Natural killer cell treated with Interleukin-12 subunit alpha and Interleukin-12 subunit beta and Interleukin-15 and Interleukin-18, amount 100 ng/mL, for 72 hours (primary cell): ENCODE data around the gene LSM7. TPM values are rescaled to one million over a fixed set of nuclear protein-coding genes. Genes with fewer than 3 reads are reported as not detected.

Experiments
- ATAC-seq, 2 donors: fragments of 150-1000 bp; cut with Tn5 transposase in 1 of 2; sonication (Bioruptor Pico), chemical (Tn5 transposase) in 1 of 2; 2 replicates each; pipeline ENCODE4 v1.10.0; 2021
- DNase-seq: peaks from one replicate; pipeline ENCODE4 v3.0.0; 2022; ENCODE audit warnings: low spot score
- H3K27ac Mint-ChIP-seq, 2 donors: 1 replicate in 1 of 2; 2 replicates in 1 of 2; pipeline ENCODE4 v1.8.0; 2022; ENCODE audit warnings: mixed read lengths in 2 of 2, mild to moderate bottlenecking in 1 of 2, moderate library complexity in 1 of 2
- H3K27me3 Mint-ChIP-seq, 2 donors: 1 replicate in 1 of 2; 2 replicates in 1 of 2; pipeline ENCODE4 v1.8.0; 2022; ENCODE audit warnings: mixed read lengths in 2 of 2
- H3K36me3 Mint-ChIP-seq: one replicate; pipeline ENCODE4 v1.8.0; 2022; ENCODE audit warnings: mixed read lengths
- H3K4me1 Mint-ChIP-seq, 2 donors: 1 replicate in 1 of 2; 2 replicates in 1 of 2; pipeline ENCODE4 v1.8.0; 2022; ENCODE audit warnings: low read depth in 2 of 2, mixed read lengths in 2 of 2, mild to moderate bottlenecking in 1 of 2
- H3K4me3 Mint-ChIP-seq: one replicate; pipeline ENCODE4 v1.8.0; 2022; ENCODE audit warnings: mixed read lengths
- H3K9me3 Mint-ChIP-seq: 2 replicates; pipeline ENCODE4 v1.8.0; 2022; ENCODE audit warnings: mixed read lengths
- total RNA-seq, 2 donors: library from RNA; stranded (reverse); gene quantifications; one replicate each; pipeline ENCODE4 v1.2.3, GENCODE V29; 2022

LSM7 gene
- total RNA-seq, 2 donors from 2014 or later, result 111 to 154 TPM

DNA sequence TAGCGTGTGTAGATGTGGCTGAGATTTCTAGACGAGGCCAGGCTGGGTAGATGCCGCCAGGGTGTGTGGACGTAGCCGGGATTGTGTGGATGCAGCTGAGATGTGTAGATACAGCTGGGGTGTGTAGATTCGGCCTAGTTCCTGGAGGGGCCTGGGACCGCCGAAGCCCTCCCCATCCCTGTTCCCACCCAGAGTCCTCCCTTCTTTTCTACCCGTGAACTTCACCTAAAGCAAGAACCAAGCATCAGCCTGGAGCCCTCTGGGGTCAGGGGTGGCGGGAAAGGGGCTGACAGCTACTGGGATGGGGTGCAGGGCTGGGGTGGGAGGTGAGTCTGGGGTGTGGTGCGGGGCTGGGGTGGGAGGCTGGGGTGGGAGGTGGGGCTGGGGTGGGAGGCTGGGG, 32.4 kb upstream of the LSM7 start:
- no peak overlapping the region for H3K27ac Mint-ChIP-seq
- no peak for DNase-seq
- H3K4me3 Mint-ChIP-seq, result no peak overlapping the region
- peaks cover 10 to 12% of the 10 kb centered on the region in 2 donors for H3K27me3 Mint-ChIP-seq
- peaks cover 0 to 3% of the 10 kb centered on the region in 2 donors for H3K4me1 Mint-ChIP-seq
- H3K9me3 Mint-ChIP-seq, result no peaks in the 10 kb centered on the region
- no peak for ATAC-seq
- H3K36me3 Mint-ChIP-seq, result no peaks in the 10 kb centered on the region

- Mint-ChIP-seq H3K4me3 (no peak within 1 kb of the TSS), H3K27ac (no peak within 1 kb of the TSS), H3K9me3 (no peaks in the 10 kb centered on the region), H3K4me1 (peaks cover 0 to 3% of the 10 kb centered on the region in 2 donors), H3K27me3 (peaks cover 8 to 9% of the 10 kb centered on the region in 2 donors), H3K36me3 (no peaks in the 10 kb centered on the region)
- DNase-seq (no peak), ATAC-seq (peak in 1 of 2 donors; percentile 61)
These were observed 31.8 kb upstream of the LSM7 start, which contains the start of gene TMPRSS9 for GRCh38 chr19:2359992-2360685. Gene TMPRSS9 (plus strand): TSS chr19:2360265. CDS start chr19:2389786, 29,521 bp downstream.

DNA sequence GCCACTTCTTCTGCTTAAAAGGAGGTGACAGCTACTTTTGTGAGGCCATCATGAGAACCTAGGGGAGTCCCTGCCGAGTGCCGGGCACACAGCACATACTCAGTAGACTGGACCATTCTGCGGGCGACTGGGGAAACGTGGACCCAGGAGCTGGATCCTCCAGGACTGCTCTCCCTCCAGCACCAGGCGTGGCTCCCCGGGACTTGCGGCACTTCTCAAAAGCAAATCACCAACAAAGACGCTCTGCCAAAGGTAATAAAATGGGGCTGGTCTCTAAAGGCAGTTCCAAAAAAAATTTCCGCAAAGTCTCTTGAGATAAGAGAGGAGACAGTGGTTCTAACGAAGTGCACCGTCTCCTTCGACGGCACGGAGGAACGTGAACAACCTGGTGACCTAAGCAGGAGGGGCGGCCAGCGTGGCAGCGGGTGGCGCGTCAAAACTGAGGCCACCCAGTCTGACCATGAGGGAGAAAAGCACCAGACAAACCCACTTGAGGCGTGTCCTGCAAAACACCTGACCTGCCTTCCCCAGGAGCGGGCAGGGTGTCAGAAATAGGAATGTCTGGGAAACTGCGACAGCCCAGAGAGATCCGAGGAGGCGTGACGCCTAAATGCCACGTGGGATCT, 30.3 kb upstream of the LSM7 start:
- Mint-ChIP-seq H3K27me3 (peaks cover 5 to 6% of the 10 kb centered on the region in 2 donors), H3K4me3 (no peak overlapping the region), H3K4me1 (peaks cover 0 to 3% of the 10 kb centered on the region in 2 donors), H3K27ac (no peak overlapping the region), H3K9me3 (no peaks in the 10 kb centered on the region), H3K36me3 (no peaks in the 10 kb centered on the region)
- ATAC-seq, result no peak
- no peak for DNase-seq

DNA sequence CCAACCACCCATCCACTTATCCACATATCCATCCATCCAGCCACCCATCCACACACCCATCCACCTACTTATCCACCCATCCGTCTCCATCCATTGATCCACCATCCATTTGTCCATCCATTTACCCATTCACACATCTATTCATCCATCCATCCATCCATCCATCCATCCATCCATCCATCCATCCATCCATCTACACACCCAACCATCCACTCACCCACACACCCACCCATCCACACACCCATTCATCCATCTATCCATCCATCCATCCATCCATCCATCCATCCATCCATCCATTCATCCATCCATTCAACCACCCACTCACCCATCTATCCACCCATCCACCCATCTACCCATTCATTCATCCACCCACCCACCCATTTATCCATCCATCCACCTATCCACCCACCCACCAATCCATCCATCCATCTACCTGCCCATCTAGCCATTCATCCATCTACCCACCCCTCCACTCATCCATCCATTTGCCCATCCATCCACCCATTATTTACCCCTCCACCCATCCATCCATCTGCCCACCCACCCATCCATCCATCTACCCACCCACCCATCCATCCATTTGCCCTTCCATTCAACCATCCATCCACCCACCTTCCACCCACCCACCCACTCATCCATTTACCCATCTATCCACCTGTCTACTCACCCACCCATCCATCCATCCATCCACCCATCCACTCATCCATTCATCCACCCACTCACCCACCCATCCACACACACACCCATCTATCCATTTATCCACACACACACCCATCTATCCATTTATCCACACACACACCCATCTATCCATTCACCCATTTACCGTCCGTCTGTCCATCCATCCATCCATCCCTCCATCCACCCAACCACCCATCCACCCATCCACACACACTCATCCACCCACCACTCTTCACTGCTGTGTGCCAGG, 29.2 kb upstream of the LSM7 start:
- no peak for DNase-seq
- H3K9me3 Mint-ChIP-seq, result no peaks in the 10 kb centered on the region
- no peaks in the 10 kb centered on the region for H3K36me3 Mint-ChIP-seq
- no peak overlapping the region for H3K27ac Mint-ChIP-seq
- no peak for ATAC-seq
- H3K4me1 Mint-ChIP-seq, result peaks cover 0 to 3% of the 10 kb centered on the region in 2 donors
- H3K27me3 Mint-ChIP-seq, result peaks cover 5 to 6% of the 10 kb centered on the region in 2 donors
- H3K4me3 Mint-ChIP-seq, result no peak overlapping the region

DNA sequence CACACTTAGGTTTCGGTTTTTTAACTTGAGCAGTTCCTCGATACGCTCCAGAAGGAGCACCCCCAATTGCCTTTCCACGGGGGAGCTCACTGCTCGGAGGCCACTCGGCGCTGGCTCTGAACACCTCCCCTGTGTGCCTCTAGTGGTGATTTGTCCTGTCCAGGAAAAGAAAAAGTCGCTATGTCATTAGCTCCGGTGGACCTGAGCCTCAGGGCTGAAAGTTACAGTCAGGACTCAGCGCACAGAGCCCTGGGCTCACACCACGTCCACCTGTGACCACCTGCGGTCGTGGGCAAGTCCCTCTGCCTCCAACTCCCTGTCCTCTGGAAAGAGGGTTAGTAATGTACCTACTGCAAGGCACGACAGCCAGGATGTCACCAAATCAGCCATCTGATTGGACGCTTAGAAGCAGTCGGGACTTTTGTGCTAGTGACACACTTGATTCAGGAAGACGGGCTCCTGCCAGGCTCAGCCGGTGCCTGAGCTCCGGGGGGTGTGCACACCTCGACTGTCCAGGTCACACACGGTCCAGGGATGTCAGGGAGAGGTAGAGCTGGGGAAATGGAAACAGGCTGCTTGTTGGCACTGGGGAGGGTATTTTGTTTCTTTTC, 27.8 kb upstream of the LSM7 start:
- Mint-ChIP-seq H3K4me1 (peaks cover 0 to 3% of the 10 kb centered on the region in 2 donors), H3K36me3 (no peaks in the 10 kb centered on the region), H3K27me3 (peaks cover 5 to 6% of the 10 kb centered on the region in 2 donors), H3K4me3 (no peak overlapping the region), H3K9me3 (no peaks in the 10 kb centered on the region), H3K27ac (no peak overlapping the region)
- DNase-seq (no peak), ATAC-seq (no peak)

DNA sequence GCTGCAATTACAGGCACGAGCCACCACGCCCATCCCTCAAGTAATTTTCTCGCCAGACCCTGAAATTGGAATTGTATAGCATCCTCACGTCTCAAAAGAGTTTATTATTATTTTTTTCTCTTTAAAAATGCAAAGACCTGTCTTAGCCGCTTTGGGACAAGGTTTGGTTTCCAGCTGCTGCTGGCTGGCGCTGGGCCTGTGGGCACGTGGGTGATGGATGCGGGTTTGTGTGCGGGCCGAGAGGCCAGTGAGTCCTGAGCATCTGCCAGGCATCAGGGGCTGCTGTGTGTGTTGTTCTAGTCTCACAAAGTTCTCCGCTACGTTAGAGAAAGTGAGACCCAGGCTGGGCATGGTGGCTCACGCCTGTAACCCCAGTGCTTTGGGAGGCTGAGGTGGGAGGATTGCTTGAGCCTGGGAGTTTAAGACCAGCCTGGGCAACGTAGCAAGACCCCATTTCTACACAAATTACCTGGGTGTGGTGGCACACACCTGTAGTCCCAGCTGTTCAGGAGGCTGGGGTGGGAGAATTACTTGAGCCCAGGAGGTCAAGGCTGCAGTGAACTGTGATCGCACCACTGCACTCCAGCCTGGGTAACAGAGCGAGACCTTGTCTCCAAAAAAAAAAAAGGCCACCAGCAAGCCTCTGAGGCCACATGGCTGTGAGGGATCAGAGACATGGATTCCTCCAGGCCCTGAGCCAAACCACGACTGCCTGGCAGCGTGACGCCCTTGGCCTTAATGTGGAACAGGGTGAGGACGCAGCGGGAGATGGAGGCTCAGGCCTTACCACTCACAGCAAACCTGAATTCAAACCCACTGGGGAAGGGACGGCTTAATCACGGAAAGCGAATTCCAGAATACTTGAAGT, 27.0 kb upstream of the LSM7 start:
- Mint-ChIP-seq H3K36me3 (no peaks in the 10 kb centered on the region), H3K4me3 (no peak overlapping the region), H3K27me3 (peaks cover under 1% of the 10 kb centered on the region in 2 donors), H3K4me1 (peaks cover 0 to 3% of the 10 kb centered on the region in 2 donors), H3K27ac (no peak overlapping the region), H3K9me3 (no peaks in the 10 kb centered on the region)
- ATAC-seq, result no peak
- DNase-seq, result no peak

DNA sequence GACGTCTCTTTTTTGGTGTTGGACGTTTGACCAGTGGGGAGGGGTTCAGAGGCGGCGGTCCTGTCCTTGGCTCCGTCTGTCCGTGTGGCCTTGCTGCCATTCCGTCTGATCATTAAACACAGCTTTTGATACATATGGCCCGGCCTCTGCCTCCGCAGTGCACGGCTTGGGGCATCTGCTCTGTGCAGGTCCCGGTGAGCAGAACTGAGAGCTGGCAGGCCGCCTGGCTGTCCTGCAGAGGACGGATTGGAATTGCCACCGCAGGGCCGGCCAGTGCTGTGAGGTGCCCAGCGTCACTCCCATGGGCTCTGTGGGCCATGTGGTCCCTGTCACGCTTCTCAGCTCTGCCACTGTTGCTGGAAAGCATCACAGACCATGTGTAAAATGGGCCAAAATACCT, 26.3 kb upstream of the LSM7 start:
- DNase-seq, result no peak
- ATAC-seq, result no peak
- peaks cover 0 to 3% of the 10 kb centered on the region in 2 donors for H3K4me1 Mint-ChIP-seq
- no peak overlapping the region for H3K4me3 Mint-ChIP-seq
- no peaks in the 10 kb centered on the region for H3K27me3 Mint-ChIP-seq
- no peaks in the 10 kb centered on the region for H3K36me3 Mint-ChIP-seq
- H3K27ac Mint-ChIP-seq, result no peak overlapping the region
- H3K9me3 Mint-ChIP-seq, result no peaks in the 10 kb centered on the region

- Mint-ChIP-seq H3K36me3 (no peaks in the 10 kb centered on the region), H3K4me3 (no peak overlapping the region), H3K9me3 (no peaks in the 10 kb centered on the region), H3K4me1 (peaks cover 0 to 3% of the 10 kb centered on the region in 2 donors), H3K27ac (no peak overlapping the region), H3K27me3 (no peaks in the 10 kb centered on the region)
- no peak for DNase-seq
- ATAC-seq, result no peak
These were observed 25.7 kb upstream of the LSM7 start for GRCh38 chr19:2353887-2354592.

DNA sequence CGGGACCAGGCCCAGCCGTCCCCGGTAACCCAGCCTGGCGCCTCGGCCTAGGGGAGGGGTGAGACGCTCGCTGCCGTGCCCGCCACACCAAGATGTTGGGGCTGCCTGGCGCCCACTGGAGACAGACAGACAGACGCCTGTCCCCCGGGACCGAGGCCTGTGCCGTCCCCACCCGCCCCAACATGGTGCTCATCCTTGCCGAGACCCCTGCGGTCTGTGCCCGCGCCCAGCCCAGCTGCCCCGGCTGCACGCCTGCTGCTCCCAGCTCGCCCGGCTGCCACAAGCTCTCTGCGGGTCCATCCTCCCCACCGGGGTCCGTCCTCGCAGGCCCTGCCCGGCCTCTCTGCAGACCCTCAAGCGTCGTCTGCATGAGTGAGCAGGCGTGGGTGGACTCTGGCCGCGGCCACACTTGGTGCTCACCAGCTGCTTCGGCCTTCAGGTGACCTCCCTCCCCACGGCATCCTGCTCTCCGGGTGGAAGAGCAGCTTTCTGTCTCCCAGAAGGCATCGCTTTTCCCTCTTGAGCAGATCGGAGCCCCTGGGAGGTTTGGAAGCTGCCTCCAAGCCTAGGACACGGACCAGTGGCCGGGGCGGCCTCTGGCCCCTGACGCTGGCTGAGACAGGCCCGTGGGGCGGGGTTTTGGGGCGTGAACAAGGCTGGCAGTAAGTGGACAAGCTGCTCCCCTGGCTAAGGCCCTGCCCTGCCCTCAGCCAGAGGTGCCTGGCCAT, 24.9 kb upstream of the LSM7 start:
- no peak overlapping the region for H3K4me3 Mint-ChIP-seq
- no peak overlapping the region for H3K27ac Mint-ChIP-seq
- peaks cover 0 to 3% of the 10 kb centered on the region in 2 donors for H3K4me1 Mint-ChIP-seq
- H3K36me3 Mint-ChIP-seq, result no peaks in the 10 kb centered on the region
- no peaks in the 10 kb centered on the region for H3K27me3 Mint-ChIP-seq
- ATAC-seq, result peak in 1 of 2 donors; percentile 23
- no peak for DNase-seq
- H3K9me3 Mint-ChIP-seq, result no peaks in the 10 kb centered on the region

DNA sequence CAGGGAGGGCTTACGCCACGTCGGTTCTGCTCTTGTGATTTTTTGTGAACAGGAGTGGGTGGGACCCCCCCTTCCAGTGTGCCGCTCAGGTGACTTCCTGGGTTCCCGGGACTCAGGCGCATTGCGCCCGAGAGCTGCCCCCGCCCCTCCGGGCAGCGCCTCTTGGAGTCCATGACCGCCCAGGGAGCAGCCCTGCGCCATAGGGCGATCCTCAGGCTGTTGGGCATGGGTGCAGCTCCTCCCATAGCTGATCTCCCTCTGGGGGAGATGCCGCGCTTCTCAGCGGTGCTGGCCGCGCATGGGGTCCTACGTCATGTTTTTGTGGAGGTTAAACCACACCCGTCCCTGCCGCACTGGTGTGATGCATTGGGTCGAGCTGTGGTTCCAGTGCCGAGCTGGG, 23.7 kb upstream of the LSM7 start:
- Mint-ChIP-seq H3K27ac (no peak overlapping the region), H3K4me1 (peaks cover 0 to 1% of the 10 kb centered on the region in 2 donors), H3K9me3 (no peaks in the 10 kb centered on the region), H3K36me3 (no peaks in the 10 kb centered on the region), H3K27me3 (no peaks in the 10 kb centered on the region), H3K4me3 (no peak overlapping the region)
- ATAC-seq (no peak), DNase-seq (no peak)

- ATAC-seq (no peak), DNase-seq (no peak)
- no peak overlapping the region for H3K4me3 Mint-ChIP-seq
- no peaks in the 10 kb centered on the region for H3K4me1 Mint-ChIP-seq
- H3K27ac Mint-ChIP-seq, result no peak overlapping the region
- no peaks in the 10 kb centered on the region for H3K36me3 Mint-ChIP-seq
- H3K9me3 Mint-ChIP-seq, result no peaks in the 10 kb centered on the region
- no peaks in the 10 kb centered on the region for H3K27me3 Mint-ChIP-seq
These were observed 23.2 kb upstream of the LSM7 start for GRCh38 chr19:2351591-2351990.

- no peaks in the 10 kb centered on the region for H3K27me3 Mint-ChIP-seq
- H3K27ac Mint-ChIP-seq, result no peak overlapping the region
- DNase-seq (no peak), ATAC-seq (no peak)
- H3K4me1 Mint-ChIP-seq, result peaks cover 0 to 3% of the 10 kb centered on the region in 2 donors
- no peaks in the 10 kb centered on the region for H3K9me3 Mint-ChIP-seq
- H3K36me3 Mint-ChIP-seq, result no peaks in the 10 kb centered on the region
- H3K4me3 Mint-ChIP-seq, result no peak overlapping the region
These were observed 22.3 kb upstream of the LSM7 start for GRCh38 chr19:2350656-2351055.
